ENCODE results near the gene SH3RF3.

DNA sequence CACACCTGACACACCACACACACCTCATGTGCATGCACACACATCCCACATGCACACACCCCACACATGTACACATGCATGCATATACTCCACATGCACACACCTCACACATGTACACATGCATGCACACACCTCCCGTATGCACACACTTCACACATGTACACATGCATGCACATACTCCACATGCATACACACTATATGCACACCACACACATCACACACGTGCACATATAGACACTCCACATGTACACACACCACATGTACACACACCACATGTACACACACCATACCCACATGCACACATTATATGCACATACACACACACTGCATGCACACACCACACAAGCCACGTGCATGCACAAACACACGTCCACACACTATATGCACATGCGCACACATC is 384.2 kb downstream of the SH3RF3 start:
- TF ChIP-seq, protein P1, sequence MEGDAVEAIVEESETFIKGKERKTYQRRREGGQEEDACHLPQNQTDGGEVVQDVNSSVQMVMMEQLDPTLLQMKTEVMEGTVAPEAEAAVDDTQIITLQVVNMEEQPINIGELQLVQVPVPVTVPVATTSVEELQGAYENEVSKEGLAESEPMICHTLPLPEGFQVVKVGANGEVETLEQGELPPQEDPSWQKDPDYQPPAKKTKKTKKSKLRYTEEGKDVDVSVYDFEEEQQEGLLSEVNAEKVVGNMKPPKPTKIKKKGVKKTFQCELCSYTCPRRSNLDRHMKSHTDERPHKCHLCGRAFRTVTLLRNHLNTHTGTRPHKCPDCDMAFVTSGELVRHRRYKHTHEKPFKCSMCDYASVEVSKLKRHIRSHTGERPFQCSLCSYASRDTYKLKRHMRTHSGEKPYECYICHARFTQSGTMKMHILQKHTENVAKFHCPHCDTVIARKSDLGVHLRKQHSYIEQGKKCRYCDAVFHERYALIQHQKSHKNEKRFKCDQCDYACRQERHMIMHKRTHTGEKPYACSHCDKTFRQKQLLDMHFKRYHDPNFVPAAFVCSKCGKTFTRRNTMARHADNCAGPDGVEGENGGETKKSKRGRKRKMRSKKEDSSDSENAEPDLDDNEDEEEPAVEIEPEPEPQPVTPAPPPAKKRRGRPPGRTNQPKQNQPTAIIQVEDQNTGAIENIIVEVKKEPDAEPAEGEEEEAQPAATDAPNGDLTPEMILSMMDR (IDR thresholded peaks at IDR 0.05) = no peak
- no peak for TF ChIP-seq EZH2 (IDR thresholded peaks at IDR 0.05)
